GM23338 (cell line): ENCODE measurements around the gene PPFIBP2. TPM values are rescaled to one million over a fixed set of nuclear protein-coding genes. Genes with fewer than 3 reads are reported as not detected.

Experiments used
- ATAC-seq: fragments of 200-7000 bp; cut with Tn5 transposase; 3 replicates; pipeline ENCODE4 v1.9.1; 2020
- DNase-seq: peaks from one replicate; pipeline ENCODE4 v3.0.0-alpha.2; 2015; ENCODE audit warnings: low spot score
- H2AFZ ChIP-seq: fragments of 200-600 bp; sonication (generic); 2 replicates; pipeline ENCODE4 v1.8.0; 2016; ENCODE audit warnings: antibody characterized with exemption, mild to moderate bottlenecking, moderate library complexity
- H3F3A ChIP-seq: fragments of 200-600 bp; sonication (generic); replicated peaks from 2 replicates; pipeline ENCODE4 v1.8.0; 2017; ENCODE audit warnings: antibody characterized with exemption, mixed run types, low read depth
- H3K27ac ChIP-seq: fragments of 200-600 bp; sonication (generic); 2 replicates; pipeline ENCODE4 v1.6.1; 2016; ENCODE audit warnings: low read depth
- H3K27me3 ChIP-seq: fragments of 200-600 bp; sonication (generic); 2 replicates; pipeline ENCODE4 v1.8.0; 2016; ENCODE audit warnings: mild to moderate bottlenecking, mixed run types, moderate library complexity; ENCODE audit not compliant: insufficient read depth
- H3K36me3 ChIP-seq: fragments of 200-600 bp; sonication (generic); 2 replicates; pipeline ENCODE4 v1.8.0; 2016; ENCODE audit warnings: mild to moderate bottlenecking; ENCODE audit not compliant: insufficient read depth
- H3K4me1 ChIP-seq: fragments of 200-600 bp; sonication (generic); 2 replicates; pipeline ENCODE4 v1.8.0; 2016; ENCODE audit warnings: mild to moderate bottlenecking, moderate library complexity; ENCODE audit not compliant: insufficient read depth
- H3K4me2 ChIP-seq: fragments of 200-600 bp; sonication (generic); 2 replicates; pipeline ENCODE4 v1.7.1; 2017; ENCODE audit warnings: mixed run types
- H3K4me3 ChIP-seq: fragments of 200-600 bp; sonication (generic); 2 replicates; pipeline ENCODE4 v1.6.1; 2016; ENCODE audit warnings: mixed run types
- H3K79me2 ChIP-seq: fragments of 200-600 bp; sonication (generic); replicated peaks from 2 replicates; pipeline ENCODE4 v1.8.0; 2017; ENCODE audit warnings: mild to moderate bottlenecking; ENCODE audit not compliant: insufficient read depth
- H3K9me2 ChIP-seq: fragments of 200-600 bp; sonication (generic); 2 replicates; pipeline ENCODE4 v1.8.0; 2017; ENCODE audit not compliant: insufficient read depth
- H4K20me1 ChIP-seq: fragments of 200-600 bp; sonication (generic); replicated peaks from 2 replicates; pipeline ENCODE4 v1.8.0; 2017; ENCODE audit warnings: mild to moderate bottlenecking; ENCODE audit not compliant: insufficient read depth
- H3K27ac Mint-ChIP-seq: 2 replicates; pipeline ENCODE4 v1.8.0; 2020; ENCODE audit warnings: inconsistent platforms, mild to moderate bottlenecking, moderate library complexity, mixed read lengths
- H3K27me3 Mint-ChIP-seq: 3 replicates; pipeline ENCODE4 v1.8.0; 2022; ENCODE audit warnings: low read depth, mild to moderate bottlenecking, moderate library complexity, mixed read lengths, inconsistent platforms; ENCODE audit not compliant: insufficient read depth, poor library complexity
- H3K36me3 Mint-ChIP-seq: 3 replicates; pipeline ENCODE4 v1.8.0; 2021; ENCODE audit warnings: low read depth, mild to moderate bottlenecking, inconsistent platforms, moderate library complexity, mixed read lengths
- H3K4me1 Mint-ChIP-seq: 3 replicates; pipeline ENCODE4 v1.8.0; 2020; ENCODE audit warnings: mild to moderate bottlenecking, inconsistent platforms, mixed read lengths
- H3K4me3 Mint-ChIP-seq: 3 replicates; pipeline ENCODE4 v1.8.0; 2021; ENCODE audit warnings: moderate library complexity, mild to moderate bottlenecking, inconsistent platforms, mixed read lengths
- H3K9me3 Mint-ChIP-seq: 3 replicates; pipeline ENCODE4 v1.8.0; 2020; ENCODE audit warnings: moderate library complexity, mild to moderate bottlenecking, inconsistent platforms, mixed read lengths
- CREB1 ChIP-seq: fragments of 250-450 bp; sonication (Bioruptor Pico); IDR thresholded peaks from 2 replicates; pipeline ENCODE4 v1.5.0; 2020; ENCODE audit warnings: low read depth, mild to moderate bottlenecking, moderate library complexity
- EZH2phosphoT487 ChIP-seq: fragments of 200-600 bp; sonication (generic); IDR thresholded peaks from one replicate; pipeline ENCODE4 v1.8.1; 2018; ENCODE audit warnings: antibody characterized with exemption; ENCODE audit not compliant: unreplicated experiment
- JUNB ChIP-seq: IDR thresholded peaks from one replicate; pipeline ENCODE4 v1.6.1; 2016; ENCODE audit warnings: antibody characterized with exemption; ENCODE audit not compliant: unreplicated experiment
- NANOG ChIP-seq: IDR thresholded peaks from 2 replicates; pipeline ENCODE4 v1.6.1; 2016; ENCODE audit warnings: antibody characterized with exemption, borderline replicate concordance
- ZNF114 ChIP-seq: fragments of 250-450 bp; sonication (Bioruptor Pico); IDR thresholded peaks from 2 replicates; pipeline ENCODE4 v1.5.0; 2020; ENCODE audit warnings: mild to moderate bottlenecking, moderate library complexity
- ZNF331 ChIP-seq: fragments of 250-450 bp; sonication (Bioruptor Pico); IDR thresholded peaks from 2 replicates; pipeline ENCODE4 v1.5.0; 2020; ENCODE audit warnings: low read depth, mild to moderate bottlenecking, moderate library complexity
- polyA plus RNA-seq: library from polyadenylated mRNA; unstranded; fragments of >200 nt; fragmentation: Nextera tagmentation; extraction: Ambion mirVana; gene quantifications from 2 replicates; pipeline ENCODE4 v1.2.1, GENCODE V29; 2016
- total RNA-seq: library from RNA; depleted of rRNA; stranded (reverse); fragments of >200 nt; shearing (Covaris generic); gene quantifications from 2 replicates; pipeline ENCODE4 v1.2.3, GENCODE V29; 2014
- TF ChIP-seq, protein P1 (sequence below): fragments of 250-450 bp; sonication (Bioruptor Pico); IDR thresholded peaks from 2 replicates; pipeline ENCODE4 v1.5.0; 2020; ENCODE audit warnings: mild to moderate bottlenecking, moderate library complexity
- TF ChIP-seq, protein P2 (sequence below): IDR thresholded peaks from 2 replicates; pipeline ENCODE4 v1.6.1; 2016; ENCODE audit warnings: antibody characterized with exemption
- TF ChIP-seq, protein P3 (sequence below), 2 experiments: fragments of 200-600 bp in 1 of 2; sonication (generic) in 1 of 2; conservative IDR thresholded peaks; 2 replicates each; pipeline versions ENCODE4 v1.5.1 to v1.6.1; 2016 to 2017; ENCODE audit warnings: antibody characterized with exemption in 2 of 2, low read depth in 2 of 2, mild to moderate bottlenecking in 2 of 2, moderate library complexity in 1 of 2
- TF ChIP-seq, protein P4 (sequence below): IDR thresholded peaks from one replicate; pipeline ENCODE4 v1.6.1; 2018; ENCODE audit warnings: antibody characterized with exemption; ENCODE audit not compliant: unreplicated experiment

PPFIBP2 gene
- total and polyA plus RNA-seq, 2 experiments from 2014 or later = 7.1 to 14.8 TPM

DNA sequence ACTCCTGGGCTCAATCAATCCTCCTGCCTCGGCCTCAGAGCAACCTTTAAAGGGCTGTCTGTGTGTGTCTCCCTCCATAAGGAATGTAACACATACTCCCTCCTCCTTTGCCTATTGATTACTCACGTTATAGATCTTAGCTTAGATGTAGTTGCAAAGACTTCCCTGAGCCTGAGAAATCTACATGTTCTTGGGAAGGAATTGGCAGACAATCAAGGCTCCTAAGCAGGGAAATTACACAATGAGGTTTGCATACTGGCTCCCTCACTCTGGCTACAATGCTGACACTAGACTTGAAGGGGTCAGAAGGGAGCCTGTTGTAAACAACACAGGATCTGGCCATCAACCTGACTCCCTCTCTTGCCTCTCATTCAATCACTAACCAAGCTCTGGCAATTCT lies 33.7 kb upstream of the PPFIBP2 start (continued):
- TF ChIP-seq, protein P1, sequence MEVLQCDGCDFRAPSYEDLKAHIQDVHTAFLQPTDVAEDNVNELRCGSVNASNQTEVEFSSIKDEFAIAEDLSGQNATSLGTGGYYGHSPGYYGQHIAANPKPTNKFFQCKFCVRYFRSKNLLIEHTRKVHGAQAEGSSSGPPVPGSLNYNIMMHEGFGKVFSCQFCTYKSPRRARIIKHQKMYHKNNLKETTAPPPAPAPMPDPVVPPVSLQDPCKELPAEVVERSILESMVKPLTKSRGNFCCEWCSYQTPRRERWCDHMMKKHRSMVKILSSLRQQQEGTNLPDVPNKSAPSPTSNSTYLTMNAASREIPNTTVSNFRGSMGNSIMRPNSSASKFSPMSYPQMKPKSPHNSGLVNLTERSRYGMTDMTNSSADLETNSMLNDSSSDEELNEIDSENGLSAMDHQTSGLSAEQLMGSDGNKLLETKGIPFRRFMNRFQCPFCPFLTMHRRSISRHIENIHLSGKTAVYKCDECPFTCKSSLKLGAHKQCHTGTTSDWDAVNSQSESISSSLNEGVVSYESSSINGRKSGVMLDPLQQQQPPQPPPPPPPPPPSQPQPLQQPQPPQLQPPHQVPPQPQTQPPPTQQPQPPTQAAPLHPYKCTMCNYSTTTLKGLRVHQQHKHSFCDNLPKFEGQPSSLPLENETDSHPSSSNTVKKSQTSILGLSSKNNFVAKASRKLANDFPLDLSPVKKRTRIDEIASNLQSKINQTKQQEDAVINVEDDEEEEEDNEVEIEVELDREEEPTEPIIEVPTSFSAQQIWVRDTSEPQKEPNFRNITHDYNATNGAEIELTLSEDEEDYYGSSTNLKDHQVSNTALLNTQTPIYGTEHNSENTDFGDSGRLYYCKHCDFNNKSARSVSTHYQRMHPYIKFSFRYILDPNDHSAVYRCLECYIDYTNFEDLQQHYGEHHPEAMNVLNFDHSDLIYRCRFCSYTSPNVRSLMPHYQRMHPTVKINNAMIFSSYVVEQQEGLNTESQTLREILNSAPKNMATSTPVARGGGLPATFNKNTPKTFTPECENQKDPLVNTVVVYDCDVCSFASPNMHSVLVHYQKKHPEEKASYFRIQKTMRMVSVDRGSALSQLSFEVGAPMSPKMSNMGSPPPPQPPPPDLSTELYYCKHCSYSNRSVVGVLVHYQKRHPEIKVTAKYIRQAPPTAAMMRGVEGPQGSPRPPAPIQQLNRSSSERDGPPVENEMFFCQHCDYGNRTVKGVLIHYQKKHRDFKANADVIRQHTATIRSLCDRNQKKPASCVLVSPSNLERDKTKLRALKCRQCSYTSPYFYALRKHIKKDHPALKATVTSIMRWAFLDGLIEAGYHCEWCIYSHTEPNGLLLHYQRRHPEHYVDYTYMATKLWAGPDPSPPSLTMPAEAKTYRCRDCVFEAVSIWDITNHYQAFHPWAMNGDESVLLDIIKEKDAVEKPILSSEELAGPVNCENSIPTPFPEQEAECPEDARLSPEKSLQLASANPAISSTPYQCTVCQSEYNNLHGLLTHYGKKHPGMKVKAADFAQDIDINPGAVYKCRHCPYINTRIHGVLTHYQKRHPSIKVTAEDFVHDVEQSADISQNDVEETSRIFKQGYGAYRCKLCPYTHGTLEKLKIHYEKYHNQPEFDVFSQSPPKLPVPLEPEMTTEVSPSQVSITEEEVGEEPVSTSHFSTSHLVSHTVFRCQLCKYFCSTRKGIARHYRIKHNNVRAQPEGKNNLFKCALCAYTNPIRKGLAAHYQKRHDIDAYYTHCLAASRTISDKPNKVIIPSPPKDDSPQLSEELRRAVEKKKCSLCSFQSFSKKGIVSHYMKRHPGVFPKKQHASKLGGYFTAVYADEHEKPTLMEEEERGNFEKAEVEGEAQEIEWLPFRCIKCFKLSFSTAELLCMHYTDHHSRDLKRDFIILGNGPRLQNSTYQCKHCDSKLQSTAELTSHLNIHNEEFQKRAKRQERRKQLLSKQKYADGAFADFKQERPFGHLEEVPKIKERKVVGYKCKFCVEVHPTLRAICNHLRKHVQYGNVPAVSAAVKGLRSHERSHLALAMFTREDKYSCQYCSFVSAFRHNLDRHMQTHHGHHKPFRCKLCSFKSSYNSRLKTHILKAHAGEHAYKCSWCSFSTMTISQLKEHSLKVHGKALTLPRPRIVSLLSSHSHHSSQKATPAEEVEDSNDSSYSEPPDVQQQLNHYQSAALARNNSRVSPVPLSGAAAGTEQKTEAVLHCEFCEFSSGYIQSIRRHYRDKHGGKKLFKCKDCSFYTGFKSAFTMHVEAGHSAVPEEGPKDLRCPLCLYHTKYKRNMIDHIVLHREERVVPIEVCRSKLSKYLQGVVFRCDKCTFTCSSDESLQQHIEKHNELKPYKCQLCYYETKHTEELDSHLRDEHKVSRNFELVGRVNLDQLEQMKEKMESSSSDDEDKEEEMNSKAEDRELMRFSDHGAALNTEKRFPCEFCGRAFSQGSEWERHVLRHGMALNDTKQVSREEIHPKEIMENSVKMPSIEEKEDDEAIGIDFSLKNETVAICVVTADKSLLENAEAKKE (CRISPR knock-in tag) = no peak
- TF ChIP-seq ZNF331 = no peak
- no peak for TF ChIP-seq ZNF114 (CRISPR knock-in tag)
- TF ChIP-seq NANOG = no peak
- TF ChIP-seq EZH2phosphoT487 = no peak
- TF ChIP-seq, protein P2, sequence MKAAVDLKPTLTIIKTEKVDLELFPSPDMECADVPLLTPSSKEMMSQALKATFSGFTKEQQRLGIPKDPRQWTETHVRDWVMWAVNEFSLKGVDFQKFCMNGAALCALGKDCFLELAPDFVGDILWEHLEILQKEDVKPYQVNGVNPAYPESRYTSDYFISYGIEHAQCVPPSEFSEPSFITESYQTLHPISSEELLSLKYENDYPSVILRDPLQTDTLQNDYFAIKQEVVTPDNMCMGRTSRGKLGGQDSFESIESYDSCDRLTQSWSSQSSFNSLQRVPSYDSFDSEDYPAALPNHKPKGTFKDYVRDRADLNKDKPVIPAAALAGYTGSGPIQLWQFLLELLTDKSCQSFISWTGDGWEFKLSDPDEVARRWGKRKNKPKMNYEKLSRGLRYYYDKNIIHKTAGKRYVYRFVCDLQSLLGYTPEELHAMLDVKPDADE = no peak

DNA sequence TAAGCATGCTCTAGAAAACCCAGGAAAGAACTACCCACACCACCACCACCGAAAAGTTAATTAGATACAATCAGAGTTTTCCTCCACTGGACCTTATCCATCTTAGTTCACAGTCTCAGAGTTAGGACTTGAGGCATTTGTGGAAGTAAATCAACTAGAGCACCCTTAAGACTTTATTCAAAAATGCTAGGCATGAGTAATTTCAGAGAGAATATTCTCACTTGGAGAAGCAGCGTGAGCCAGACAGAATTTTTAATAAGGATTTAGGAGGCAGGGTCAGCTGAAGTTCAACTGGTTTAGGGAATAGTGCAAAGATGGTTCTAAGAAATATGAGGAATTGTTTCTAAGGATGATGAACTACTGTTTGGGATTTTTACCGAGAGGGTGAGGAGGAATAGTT lies 29.7 kb upstream of the PPFIBP2 start:
- H3K36me3 ChIP-seq = no peaks in the 10 kb centered on the region
- no peaks in the 10 kb centered on the region for H3K27me3 ChIP-seq
- no peak overlapping the region for H3K27ac Mint-ChIP-seq
- no peaks in the 10 kb centered on the region for H3K79me2 ChIP-seq
- no peaks in the 10 kb centered on the region for H3F3A ChIP-seq
- peaks cover 10% of the 10 kb centered on the region; the same call in 1 of the 2 replicates for H3K4me1 ChIP-seq
- H3K9me2 ChIP-seq = peaks cover 9% of the 10 kb centered on the region
- peaks cover 4% of the 10 kb centered on the region for H3K27me3 Mint-ChIP-seq
- no peak overlapping the region for H3K27ac ChIP-seq
- H3K9me3 Mint-ChIP-seq = no peaks in the 10 kb centered on the region
- ATAC-seq (no peak), DNase-seq (no peak)
- H4K20me1 ChIP-seq = no peaks in the 10 kb centered on the region
- H3K36me3 Mint-ChIP-seq = no peaks in the 10 kb centered on the region
- H3K4me2 ChIP-seq = peak overlapping the region; percentile 14; the same call in 1 of the 2 replicates
- H3K4me3 ChIP-seq = no peak overlapping the region
- peaks cover 17% of the 10 kb centered on the region for H3K4me1 Mint-ChIP-seq
- H3K4me3 Mint-ChIP-seq = no peak overlapping the region
- H2AFZ ChIP-seq = no peak overlapping the region
- TF ChIP-seq, protein P2 = no peak
- TF ChIP-seq, protein P3, sequence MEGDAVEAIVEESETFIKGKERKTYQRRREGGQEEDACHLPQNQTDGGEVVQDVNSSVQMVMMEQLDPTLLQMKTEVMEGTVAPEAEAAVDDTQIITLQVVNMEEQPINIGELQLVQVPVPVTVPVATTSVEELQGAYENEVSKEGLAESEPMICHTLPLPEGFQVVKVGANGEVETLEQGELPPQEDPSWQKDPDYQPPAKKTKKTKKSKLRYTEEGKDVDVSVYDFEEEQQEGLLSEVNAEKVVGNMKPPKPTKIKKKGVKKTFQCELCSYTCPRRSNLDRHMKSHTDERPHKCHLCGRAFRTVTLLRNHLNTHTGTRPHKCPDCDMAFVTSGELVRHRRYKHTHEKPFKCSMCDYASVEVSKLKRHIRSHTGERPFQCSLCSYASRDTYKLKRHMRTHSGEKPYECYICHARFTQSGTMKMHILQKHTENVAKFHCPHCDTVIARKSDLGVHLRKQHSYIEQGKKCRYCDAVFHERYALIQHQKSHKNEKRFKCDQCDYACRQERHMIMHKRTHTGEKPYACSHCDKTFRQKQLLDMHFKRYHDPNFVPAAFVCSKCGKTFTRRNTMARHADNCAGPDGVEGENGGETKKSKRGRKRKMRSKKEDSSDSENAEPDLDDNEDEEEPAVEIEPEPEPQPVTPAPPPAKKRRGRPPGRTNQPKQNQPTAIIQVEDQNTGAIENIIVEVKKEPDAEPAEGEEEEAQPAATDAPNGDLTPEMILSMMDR (conservative IDR thresholded peaks at IDR 0.05; ENCODE audit: low read depth in 2 of 2) = no peak
- TF ChIP-seq ZNF114 (CRISPR knock-in tag) (no peak), ZNF331 (no peak), CREB1 (CRISPR knock-in tag) (no peak), JUNB (no peak)
- TF ChIP-seq, protein P4, sequence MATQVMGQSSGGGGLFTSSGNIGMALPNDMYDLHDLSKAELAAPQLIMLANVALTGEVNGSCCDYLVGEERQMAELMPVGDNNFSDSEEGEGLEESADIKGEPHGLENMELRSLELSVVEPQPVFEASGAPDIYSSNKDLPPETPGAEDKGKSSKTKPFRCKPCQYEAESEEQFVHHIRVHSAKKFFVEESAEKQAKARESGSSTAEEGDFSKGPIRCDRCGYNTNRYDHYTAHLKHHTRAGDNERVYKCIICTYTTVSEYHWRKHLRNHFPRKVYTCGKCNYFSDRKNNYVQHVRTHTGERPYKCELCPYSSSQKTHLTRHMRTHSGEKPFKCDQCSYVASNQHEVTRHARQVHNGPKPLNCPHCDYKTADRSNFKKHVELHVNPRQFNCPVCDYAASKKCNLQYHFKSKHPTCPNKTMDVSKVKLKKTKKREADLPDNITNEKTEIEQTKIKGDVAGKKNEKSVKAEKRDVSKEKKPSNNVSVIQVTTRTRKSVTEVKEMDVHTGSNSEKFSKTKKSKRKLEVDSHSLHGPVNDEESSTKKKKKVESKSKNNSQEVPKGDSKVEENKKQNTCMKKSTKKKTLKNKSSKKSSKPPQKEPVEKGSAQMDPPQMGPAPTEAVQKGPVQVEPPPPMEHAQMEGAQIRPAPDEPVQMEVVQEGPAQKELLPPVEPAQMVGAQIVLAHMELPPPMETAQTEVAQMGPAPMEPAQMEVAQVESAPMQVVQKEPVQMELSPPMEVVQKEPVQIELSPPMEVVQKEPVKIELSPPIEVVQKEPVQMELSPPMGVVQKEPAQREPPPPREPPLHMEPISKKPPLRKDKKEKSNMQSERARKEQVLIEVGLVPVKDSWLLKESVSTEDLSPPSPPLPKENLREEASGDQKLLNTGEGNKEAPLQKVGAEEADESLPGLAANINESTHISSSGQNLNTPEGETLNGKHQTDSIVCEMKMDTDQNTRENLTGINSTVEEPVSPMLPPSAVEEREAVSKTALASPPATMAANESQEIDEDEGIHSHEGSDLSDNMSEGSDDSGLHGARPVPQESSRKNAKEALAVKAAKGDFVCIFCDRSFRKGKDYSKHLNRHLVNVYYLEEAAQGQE = no peak
